ENCODE data around the gene TAF12.
"Not testable (repeated sequence)": the region's sequence is repeated elsewhere in the genome, so short reads cannot be mapped to it uniquely, and the experiment has no call there.

Gene TAF12

GRCh38 chr1:28656335-28656734, 13.5 kb upstream of the TAF12 start:
- TF ChIP-seq JUND (IDR thresholded peaks at IDR 0.05; ENCODE audit: low read depth) = no peak
- DNase-seq (ENCODE audit: low read depth in 1 of 2, low spot score in 1 of 2) = no peak
- in situ Hi-C loops (cut with HindIII; ENCODE audit: low pct_unique_long_range_greater_than_20kb, low sequenced_read_pairs) = no loop called here

- DNase-seq (ENCODE audit: low read depth in 1 of 2, low spot score in 1 of 2); in situ Hi-C loops (cut with HindIII; ENCODE audit: low pct_unique_long_range_greater_than_20kb, low sequenced_read_pairs): not testable (repeated sequence)
Observed at GRCh38 chr1:28655448-28656311, 12.8 kb upstream of the TAF12 start.

DNA sequence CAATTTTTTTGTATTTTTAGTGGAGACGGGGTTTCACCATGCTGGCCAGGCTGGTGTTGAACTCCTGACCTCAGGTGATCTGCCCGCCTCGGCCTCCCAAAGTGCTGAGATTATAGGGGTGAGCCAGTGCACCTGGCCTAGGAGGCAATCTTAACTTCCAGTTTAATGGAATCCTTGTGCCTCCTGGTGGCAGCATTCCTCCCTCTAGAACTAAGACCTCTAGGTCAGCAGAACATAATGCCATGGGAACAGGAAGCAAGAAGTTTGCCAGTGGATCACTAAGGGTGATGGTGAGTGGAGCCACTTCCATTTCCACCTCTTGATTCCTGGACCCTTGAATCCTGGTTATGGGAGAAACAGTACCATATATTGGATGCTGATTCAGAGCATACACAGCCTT, 11.0 kb upstream of the TAF12 start:
- peak in 1 of 2 experiments; percentile 61 for DNase-seq (ENCODE audit: low read depth in 1 of 2, low spot score in 1 of 2)
- in situ Hi-C loops (cut with HindIII; ENCODE audit: low pct_unique_long_range_greater_than_20kb, low sequenced_read_pairs) = not testable (repeated sequence)

DNA sequence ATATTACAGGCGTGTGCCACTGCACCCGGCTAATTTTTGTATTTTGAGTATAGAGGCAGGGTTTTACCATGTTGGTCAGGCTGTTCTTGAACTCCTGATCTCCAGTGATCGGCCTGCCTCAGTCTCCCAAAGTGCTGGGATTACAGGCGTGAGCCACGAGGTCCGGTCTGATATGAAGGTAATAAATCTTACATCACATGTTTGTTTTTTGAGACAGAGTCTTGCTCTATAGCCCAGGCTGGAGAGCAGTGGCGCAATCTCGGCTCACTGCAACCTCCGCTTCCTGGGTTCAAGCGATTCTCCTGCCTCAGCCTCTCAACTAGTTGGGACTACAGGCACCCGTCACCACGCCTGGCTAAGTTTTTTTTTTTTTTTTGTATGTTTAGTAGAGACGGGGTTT, 10.2 kb upstream of the TAF12 start:
- DNase-seq (ENCODE audit: low read depth in 1 of 2, low spot score in 1 of 2); in situ Hi-C loops (cut with HindIII; ENCODE audit: low pct_unique_long_range_greater_than_20kb, low sequenced_read_pairs): not testable (repeated sequence)

DNA sequence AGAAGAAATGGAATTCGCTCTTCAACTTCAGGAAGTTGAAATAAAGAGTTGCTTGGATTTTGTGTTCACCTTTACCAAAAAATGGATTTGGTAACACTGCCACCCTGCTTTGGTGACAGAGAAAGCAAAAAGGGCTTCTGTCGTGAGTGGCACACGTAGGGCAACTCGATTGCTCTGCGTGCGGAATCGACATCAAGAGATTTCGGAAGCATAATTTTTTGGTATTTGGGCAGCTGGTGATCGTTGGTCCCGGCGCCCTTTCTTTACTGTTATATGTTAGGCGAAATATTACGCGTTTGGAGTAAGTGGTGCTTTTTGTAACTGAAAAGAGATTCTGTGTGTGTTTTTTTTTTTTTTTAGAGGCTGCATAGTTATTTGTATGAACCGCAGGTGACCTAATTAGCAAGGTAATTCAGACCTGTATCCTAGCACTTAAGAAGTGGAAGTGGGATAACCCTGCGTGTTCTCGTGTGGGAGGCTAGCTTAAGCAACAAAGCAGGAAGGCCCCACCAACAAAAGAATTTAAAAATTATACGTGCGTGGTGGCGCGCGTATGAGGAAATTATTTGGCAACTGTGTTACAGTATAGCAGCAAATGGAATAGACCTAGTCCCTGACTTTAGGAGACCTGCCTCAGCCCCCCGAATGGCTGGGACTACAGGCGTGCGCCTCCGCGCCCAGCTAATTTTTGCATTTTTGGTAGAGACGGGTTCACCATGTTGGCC, 5.8 kb upstream of the TAF12 start, which contains the start of gene RNU11:
TSS of gene RNU11 (plus strand) at position 127 of the 725 bp plus-strand sequence.
- DNase-seq (ENCODE audit: low read depth in 1 of 2, low spot score in 1 of 2) = peak; percentile 32 to 97
- in situ Hi-C loops (cut with HindIII; ENCODE audit: low pct_unique_long_range_greater_than_20kb, low sequenced_read_pairs) = no loop called here
- peak; percentile 45; the same call in 1 of the 2 replicates for TF ChIP-seq JUND (IDR thresholded peaks at IDR 0.05; ENCODE audit: low read depth)

- peak; percentile 34 to 93 for DNase-seq (ENCODE audit: low read depth in 1 of 2, low spot score in 1 of 2)
- in situ Hi-C loops (cut with HindIII; ENCODE audit: low pct_unique_long_range_greater_than_20kb, low sequenced_read_pairs) = no loop called here
- TF ChIP-seq JUND (IDR thresholded peaks at IDR 0.05; ENCODE audit: low read depth) = no peak
Observed at GRCh38 chr1:28648008-28648473, 5.2 kb upstream of the TAF12 start.

DNA sequence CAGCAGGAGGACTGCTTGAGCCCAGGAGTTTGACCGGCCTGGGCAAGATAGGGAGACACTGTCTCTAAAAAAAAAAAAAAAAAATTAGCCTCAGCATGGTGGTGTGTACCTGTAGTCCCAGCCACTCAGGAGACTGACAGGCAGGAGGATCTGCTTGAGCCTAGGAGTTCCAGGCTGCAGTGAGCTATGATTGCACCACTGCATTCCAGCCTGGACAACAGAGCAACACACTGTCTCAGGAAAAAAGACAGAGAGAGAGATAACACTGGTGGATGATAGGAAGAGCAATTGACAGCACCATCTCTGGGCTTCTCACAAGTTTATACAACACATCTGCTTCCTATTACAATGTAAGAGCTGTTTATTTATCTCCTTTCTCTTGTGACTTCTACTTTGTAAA, 3.2 kb upstream of the TAF12 start:
- in situ Hi-C loops (cut with HindIII; ENCODE audit: low pct_unique_long_range_greater_than_20kb, low sequenced_read_pairs) = no loop called here
- DNase-seq (ENCODE audit: low read depth in 1 of 2, low spot score in 1 of 2) = no peak

DNA sequence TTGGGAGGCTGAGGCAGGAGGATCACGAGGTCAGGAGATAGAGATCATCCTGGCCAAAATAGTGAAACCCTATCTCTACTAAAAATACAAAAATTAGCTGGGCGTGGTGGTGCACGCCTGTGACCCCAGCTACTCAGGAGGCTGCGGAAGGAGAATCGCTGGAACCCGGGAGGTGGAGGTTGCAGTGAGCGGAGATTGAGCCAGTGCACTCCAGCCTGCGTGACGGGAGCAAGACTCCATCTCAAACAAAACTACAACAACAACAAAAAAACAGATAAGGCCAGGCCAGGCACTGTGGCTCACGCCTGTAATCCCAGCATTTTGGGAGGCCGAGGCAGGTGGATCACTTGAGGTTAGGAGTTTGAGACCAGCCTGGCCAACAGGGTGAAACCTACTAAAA, 2.5 kb upstream of the TAF12 start:
- in situ Hi-C loops (cut with HindIII; ENCODE audit: low pct_unique_long_range_greater_than_20kb, low sequenced_read_pairs); DNase-seq (ENCODE audit: low read depth in 1 of 2, low spot score in 1 of 2): not testable (repeated sequence)

More for the DNA sequence above, 3.2 kb upstream of the TAF12 start:
- no peak for TF ChIP-seq JUND (IDR thresholded peaks at IDR 0.05; ENCODE audit: low read depth)

DNA sequence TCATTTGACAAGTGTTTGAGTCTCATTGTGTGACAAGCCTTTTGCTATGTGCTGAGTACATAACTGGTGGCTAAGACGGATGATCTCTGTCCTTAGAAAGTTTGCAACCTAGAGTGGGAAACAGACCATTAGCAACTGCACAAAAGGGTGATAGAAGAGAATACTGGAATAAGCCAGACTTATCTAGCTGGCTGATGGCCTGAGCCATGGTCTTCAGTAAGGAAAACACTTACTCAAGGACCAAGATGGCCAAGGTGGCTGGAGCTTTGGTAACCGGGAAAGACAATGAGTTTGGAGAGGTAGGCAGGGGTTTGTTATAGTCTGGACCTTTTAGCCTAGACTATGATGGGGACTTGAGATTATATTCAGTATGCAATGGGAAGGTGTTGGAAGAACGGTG, 1.6 kb upstream of the TAF12 start:
- in situ Hi-C loops (cut with HindIII; ENCODE audit: low pct_unique_long_range_greater_than_20kb, low sequenced_read_pairs) = no loop called here
- no peak for DNase-seq (ENCODE audit: low read depth in 1 of 2, low spot score in 1 of 2)
- TF ChIP-seq JUND (IDR thresholded peaks at IDR 0.05; ENCODE audit: low read depth) = no peak

DNA sequence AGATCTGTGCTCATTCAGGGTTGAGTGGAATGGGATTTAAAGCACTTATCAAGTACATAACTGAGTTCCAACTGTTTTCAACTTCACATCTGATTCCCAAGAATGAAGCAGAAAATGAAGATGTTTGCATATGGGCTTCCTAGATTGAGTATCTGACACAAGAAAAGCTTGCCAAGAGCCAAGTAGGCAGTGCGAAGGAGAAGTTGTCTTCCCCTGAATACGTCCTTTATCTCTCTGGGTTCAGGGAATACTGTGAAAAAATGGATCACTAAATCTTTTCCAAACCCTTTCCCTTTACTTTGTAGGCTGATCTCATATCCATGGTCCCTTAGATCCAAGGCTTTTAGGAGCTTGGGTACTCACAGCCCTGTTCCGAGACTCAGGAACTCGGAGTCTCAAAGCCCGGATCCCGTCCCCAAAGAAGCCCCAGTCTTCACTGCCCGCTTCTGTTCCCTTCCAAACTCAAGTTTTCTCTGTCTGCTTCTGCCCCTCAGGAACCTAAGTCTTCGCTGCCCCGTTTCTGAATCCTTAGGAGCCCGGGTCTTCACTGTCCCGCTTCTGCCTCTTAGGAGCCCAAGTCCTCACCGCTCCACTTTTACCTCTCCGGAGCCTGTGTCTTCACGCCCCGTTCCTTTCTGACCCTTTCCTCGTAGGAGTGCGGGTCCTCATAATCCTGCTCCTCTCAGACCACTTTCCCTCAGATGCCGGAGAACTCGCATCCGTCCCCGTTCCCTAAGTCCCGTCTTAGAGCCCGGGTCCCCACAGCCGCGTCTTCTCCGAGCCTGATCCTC, 616 bp downstream of the TAF12 start:
- TF ChIP-seq JUND (IDR thresholded peaks at IDR 0.05; ENCODE audit: low read depth) = no peak
- DNase-seq (ENCODE audit: low read depth in 1 of 2, low spot score in 1 of 2) = peak in 1 of 2 experiments; percentile 24
- in situ Hi-C loops (cut with HindIII; ENCODE audit: low pct_unique_long_range_greater_than_20kb, low sequenced_read_pairs) = no loop called here

DNA sequence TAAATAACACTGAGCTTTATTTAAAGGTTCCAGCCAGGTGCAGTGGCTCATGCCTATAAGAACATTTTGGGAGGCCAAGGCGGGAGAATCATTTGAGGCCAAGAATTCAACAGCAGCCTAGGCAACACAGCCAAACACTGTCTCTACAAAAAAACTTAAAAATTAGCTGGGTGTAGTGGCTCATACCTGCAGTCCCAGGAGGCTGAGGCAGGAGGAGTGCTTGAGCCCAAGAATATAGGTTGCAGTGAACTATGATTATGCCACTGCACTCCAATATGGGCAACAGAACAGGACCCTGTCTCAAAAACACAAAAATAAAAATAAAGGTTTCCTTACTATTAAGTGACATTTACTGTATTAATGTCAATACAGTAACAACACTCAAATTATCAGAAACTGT, 2.1 kb downstream of the TAF12 start:
- in situ Hi-C loops (cut with HindIII; ENCODE audit: low pct_unique_long_range_greater_than_20kb, low sequenced_read_pairs) = no loop called here
- no peak for TF ChIP-seq JUND (IDR thresholded peaks at IDR 0.05; ENCODE audit: low read depth)
- DNase-seq (ENCODE audit: low read depth in 1 of 2, low spot score in 1 of 2) = peak in 1 of 2 experiments; percentile 31

DNA sequence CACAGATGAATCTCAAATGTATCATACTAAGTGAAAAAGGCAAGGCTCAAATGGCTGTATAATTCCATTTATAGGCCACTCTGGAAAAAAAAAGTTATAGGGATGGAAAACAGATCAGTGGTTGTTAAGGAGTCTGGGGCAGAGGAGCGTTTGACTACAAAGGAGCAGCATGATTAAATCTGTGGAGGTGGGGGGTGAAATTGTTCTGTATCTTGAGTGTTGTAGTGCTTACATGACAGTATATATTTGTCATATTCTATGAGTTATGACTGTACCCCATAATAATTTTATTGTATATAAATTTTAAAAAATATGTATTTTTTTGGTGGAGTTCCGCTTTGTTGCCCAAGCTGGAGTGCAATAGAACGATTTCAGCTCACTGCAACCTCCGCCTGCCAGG, 10.3 kb downstream of the TAF12 start:
- DNase-seq (ENCODE audit: low read depth in 1 of 2, low spot score in 1 of 2) = no peak
- in situ Hi-C loops (cut with HindIII; ENCODE audit: low pct_unique_long_range_greater_than_20kb, low sequenced_read_pairs) = no loop called here
- no peak for TF ChIP-seq JUND (IDR thresholded peaks at IDR 0.05; ENCODE audit: low read depth)

Data from T47D (cell line).